ENCODE measurements around the gene FILIP1L.

GRCh38 chr3:100005665-100006393 is 108.5 kb downstream of the FILIP1L start:
- TF ChIP-seq CTCF (IDR thresholded peaks at IDR 0.05), result no peak
- TF ChIP-seq POLR2A (IDR thresholded peaks at IDR 0.05), result no peak

All from heart left ventricle (tissue), 13 donors.